ENCODE measurements around the gene CPSF7. TPM values are rescaled to one million over a fixed set of nuclear protein-coding genes. Genes with fewer than 3 reads are reported as not detected.

The CPSF7 gene
- total RNA-seq, 1 experiment from 2014 or later = 99.9 TPM

GRCh38 chr11:61354208-61354607 lies 75.6 kb downstream of the CPSF7 start:
- Mint-ChIP-seq H3K36me3 (ENCODE audit: insufficient read depth, unreplicated experiment) (peaks cover 46% of the 10 kb centered on the region), H3K9me3 (ENCODE audit: unreplicated experiment) (no peaks in the 10 kb centered on the region), H3K4me3 (ENCODE audit: unreplicated experiment) (no peak overlapping the region), H3K27me3 (ENCODE audit: insufficient read depth, unreplicated experiment) (no peaks in the 10 kb centered on the region), H3K4me1 (ENCODE audit: insufficient read depth, unreplicated experiment) (no peaks in the 10 kb centered on the region), H3K27ac (ENCODE audit: low read depth, unreplicated experiment) (no peak overlapping the region)
- BruUV-seq (replicated peaks) = no TSS peak
- ChIA-PET CTCF (interaction anchor here (11.4 to 22.4 kb wide), 2 partner anchors 18 to 30 kb away, joined by 154 to 294 read pairs; partner anchors contain the start of genes DDB1 and TKFC), POLR2A (interaction anchor here (1.5 to 2.8 kb wide), 2 partner anchors 9 to 15 kb away, joined by 5 to 9 read pairs; partner anchors contain the start of gene TMEM138)
- intact Hi-C loops (cut with micrococcal nuclease) = no loop called here
- no peak for TF ChIP-seq CTCF (IDR thresholded peaks at IDR 0.05; ENCODE audit: unreplicated experiment)
- no peak for DNase-seq (ENCODE audit: unreplicated experiment)

- BruUV-seq (replicated peaks) = no TSS peak
- H3K36me3 Mint-ChIP-seq (ENCODE audit: insufficient read depth, unreplicated experiment) = peaks cover 52% of the 10 kb centered on the region
- ChIA-PET CTCF (interaction anchor here (11.4 to 22.4 kb wide), 2 partner anchors 17 to 30 kb away, joined by 154 to 294 read pairs; partner anchors contain the start of genes DDB1 and TKFC), POLR2A (interaction anchor here (1.0 to 2.8 kb wide), 3 partner anchors 8 to 16 kb away, joined by 4 to 9 read pairs (median 5); partner anchors contain the start of gene TMEM138)
- H3K27me3 Mint-ChIP-seq (ENCODE audit: insufficient read depth, unreplicated experiment) = no peaks in the 10 kb centered on the region
- no peaks in the 10 kb centered on the region for H3K4me1 Mint-ChIP-seq (ENCODE audit: insufficient read depth, unreplicated experiment)
- no peak overlapping the region for H3K4me3 Mint-ChIP-seq (ENCODE audit: unreplicated experiment)
- TF ChIP-seq CTCF (IDR thresholded peaks at IDR 0.05; ENCODE audit: unreplicated experiment) = no peak
- intact Hi-C loops (cut with micrococcal nuclease) = no loop called here
- no peaks in the 10 kb centered on the region for H3K9me3 Mint-ChIP-seq (ENCODE audit: unreplicated experiment)
- DNase-seq (ENCODE audit: unreplicated experiment) = no peak
- H3K27ac Mint-ChIP-seq (ENCODE audit: low read depth, unreplicated experiment) = no peak overlapping the region
Measured at GRCh38 chr11:61353131-61354067, 76.4 kb downstream of the CPSF7 start.

Other genes starting within 250 kb of the CPSF7 start
- gene PGA3, start 226.5 kb downstream of the CPSF7 start, total RNA-seq (2022) = not detected in 2 replicates
- not detected in 2 replicates for gene PGA4, start 207.6 kb downstream of the CPSF7 start, total RNA-seq (2022)
- gene PGA5, start 188.8 kb downstream of the CPSF7 start, total RNA-seq (2022) = not detected in 2 replicates
- gene VWCE, start 134.7 kb downstream of the CPSF7 start, total RNA-seq (2022) = 0.54 and 1.1 TPM in 2 replicates
- gene DDB1, start 96.9 kb downstream of the CPSF7 start, total RNA-seq (2022) = 172 and 188 TPM in 2 replicates
- 79.7 and 93.7 TPM in 2 replicates for gene TKFC, start 96.7 kb downstream of the CPSF7 start, total RNA-seq (2022)
- 28.4 and 28.8 TPM in 2 replicates for gene CYB561A3, start 68.1 kb downstream of the CPSF7 start, total RNA-seq (2022)
- gene TMEM138, start 67.6 kb downstream of the CPSF7 start, total RNA-seq (2022) = 39.9 and 46.5 TPM in 2 replicates
- 3.2 and 4.0 TPM in 2 replicates for gene TMEM216, start 37.4 kb downstream of the CPSF7 start, total RNA-seq (2022)
- 30.1 and 34.6 TPM in 2 replicates for gene SDHAF2, start 149 bp upstream of the CPSF7 start, total RNA-seq (2022)
- not detected in 2 replicates for gene LRRC10B, start 78.8 kb upstream of the CPSF7 start, total RNA-seq (2022)
- gene SYT7, start 151.1 kb upstream of the CPSF7 start, total RNA-seq (2022) = 25.2 and 57.7 TPM in 2 replicates